Naive thymus-derived CD8-positive, alpha-beta T cell (primary cell): Measurements from ENCODE around the gene UPP2. TPM values are rescaled to one million over a fixed set of nuclear protein-coding genes. Genes with fewer than 3 reads are reported as not detected.

Source experiments
- ATAC-seq, 2 donors: fragments of 150-1000 bp; cut with Tn5 transposase in 1 of 2; sonication (Bioruptor Pico), chemical (Tn5 transposase) in 1 of 2; 1 replicate in 1 of 2; 2 replicates in 1 of 2; pipeline ENCODE4 v1.10.0; 2021; ENCODE audit warnings: mild to moderate bottlenecking in 2 of 2, moderate library complexity in 2 of 2
- POLR2A ChIA-PET: fragments of 350-600 bp; sonication (Branson Sonifier 250); formaldehyde crosslinking; loops from one replicate; lab custom pipeline; 2021; ENCODE audit warnings: antibody characterized with exemption; lab: Charles Lee
- DNase-seq, 10 donors: peaks; one replicate each; pipeline versions ENCODE4 v3.0.0 to v3.0.0-alpha.2; 2020 to 2022
- H3K27ac Mint-ChIP-seq, 10 donors: one replicate each; pipeline ENCODE4 v1.8.0; 2020 to 2022; ENCODE audit warnings: mild to moderate bottlenecking in 10 of 10, mixed read lengths in 10 of 10, moderate library complexity in 4 of 10, inconsistent platforms in 1 of 10
- H3K27me3 Mint-ChIP-seq, 5 donors: one replicate each; pipeline ENCODE4 v1.8.0; 2021 to 2022; ENCODE audit warnings: mixed read lengths in 5 of 5
- H3K36me3 Mint-ChIP-seq, 3 donors: one replicate each; pipeline ENCODE4 v1.8.0; 2020 to 2022; ENCODE audit warnings: mixed read lengths in 3 of 3, mild to moderate bottlenecking in 2 of 3, inconsistent platforms in 1 of 3
- H3K4me1 Mint-ChIP-seq, 4 donors: one replicate each; pipeline ENCODE4 v1.8.0; 2021 to 2022; ENCODE audit warnings: mixed read lengths in 4 of 4
- H3K4me3 Mint-ChIP-seq, 10 donors: one replicate each; pipeline ENCODE4 v1.8.0; 2020 to 2022; ENCODE audit warnings: mild to moderate bottlenecking in 10 of 10, mixed read lengths in 10 of 10, moderate library complexity in 6 of 10, inconsistent platforms in 1 of 10
- H3K9me3 Mint-ChIP-seq, 9 donors: one replicate each; pipeline ENCODE4 v1.8.0; 2020 to 2022; ENCODE audit warnings: mixed read lengths in 9 of 9, mild to moderate bottlenecking in 3 of 9, inconsistent platforms in 1 of 9, moderate library complexity in 1 of 9
- polyA plus RNA-seq, 3 donors: library from polyadenylated mRNA; unstranded; fragments of 300-500 nt; fragmentation: Illumina TruSeq; gene quantifications; one replicate each; pipeline ENCODE4 v1.2.3, GENCODE V29; 2021
- total RNA-seq, 8 experiments: library from RNA in 2 of 8; stranded (reverse) in 2 of 8; gene quantifications; one replicate each; pipeline ENCODE4 v1.2.3 and lab custom pipeline; 2021 to 2026

Gene UPP2
- total and polyA plus RNA-seq, 5 experiments from 2014 or later, result not detected

GRCh38 chr2:158091647-158092046 lies 10.0 kb upstream of the UPP2 start:
- H3K4me3 Mint-ChIP-seq, result no peak overlapping the region
- peaks cover 11 to 20% (median 12%) of the 10 kb centered on the region in 5 donors for H3K27me3 Mint-ChIP-seq
- DNase-seq, result no peak
- no peak overlapping the region for H3K27ac Mint-ChIP-seq
- POLR2A ChIA-PET, result no interaction called here
- no peak for ATAC-seq
- no peaks in the 10 kb centered on the region for H3K4me1 Mint-ChIP-seq
- H3K9me3 Mint-ChIP-seq, result peaks cover 6 to 29% (median 18%) of the 10 kb centered on the region in 9 donors
- H3K36me3 Mint-ChIP-seq, result peaks cover 0 to 25% (median 7%) of the 10 kb centered on the region in 3 donors

- DNase-seq (no peak), ATAC-seq (no peak)
- no peak overlapping the region for H3K27ac Mint-ChIP-seq
- peaks cover 1 to 4% (median 3%) of the 10 kb centered on the region in 5 donors for H3K27me3 Mint-ChIP-seq
- H3K36me3 Mint-ChIP-seq, result peaks cover 0 to 3% (median 0%) of the 10 kb centered on the region in 3 donors
- POLR2A ChIA-PET, result no interaction called here
- no peak overlapping the region for H3K4me3 Mint-ChIP-seq
- H3K9me3 Mint-ChIP-seq, result peaks cover 0 to 3% (median 0%) of the 10 kb centered on the region in 9 donors
- H3K4me1 Mint-ChIP-seq, result no peaks in the 10 kb centered on the region
Observed at GRCh38 chr2:158094487-158095092, 7.1 kb upstream of the UPP2 start.

GRCh38 chr2:158095269-158095668 lies 6.4 kb upstream of the UPP2 start:
- POLR2A ChIA-PET, result no interaction called here
- no peaks in the 10 kb centered on the region for H3K4me1 Mint-ChIP-seq
- DNase-seq, result no peak
- H3K27me3 Mint-ChIP-seq, result peaks cover 0 to 4% (median 2%) of the 10 kb centered on the region in 5 donors
- no peak overlapping the region for H3K4me3 Mint-ChIP-seq
- H3K9me3 Mint-ChIP-seq, result no peaks in the 10 kb centered on the region
- no peak overlapping the region for H3K27ac Mint-ChIP-seq
- ATAC-seq, result no peak
- H3K36me3 Mint-ChIP-seq, result no peaks in the 10 kb centered on the region

- Mint-ChIP-seq H3K4me3 (no peak overlapping the region), H3K27me3 (peaks cover 0 to 4% (median 2%) of the 10 kb centered on the region in 5 donors), H3K9me3 (no peaks in the 10 kb centered on the region), H3K4me1 (no peaks in the 10 kb centered on the region), H3K36me3 (no peaks in the 10 kb centered on the region), H3K27ac (no peak overlapping the region)
- ATAC-seq, result no peak
- POLR2A ChIA-PET, result no interaction called here
- DNase-seq, result no peak
Observed at GRCh38 chr2:158095912-158096311, 5.8 kb upstream of the UPP2 start.

- no peaks in the 10 kb centered on the region for H3K9me3 Mint-ChIP-seq
- no peaks in the 10 kb centered on the region for H3K27me3 Mint-ChIP-seq
- H3K4me1 Mint-ChIP-seq, result no peaks in the 10 kb centered on the region
- H3K36me3 Mint-ChIP-seq, result no peaks in the 10 kb centered on the region
- no peak overlapping the region for H3K4me3 Mint-ChIP-seq
- DNase-seq (no peak), ATAC-seq (no peak)
- no peak overlapping the region for H3K27ac Mint-ChIP-seq
- POLR2A ChIA-PET, result no interaction called here
Observed at GRCh38 chr2:158097481-158097880, 4.2 kb upstream of the UPP2 start.

GRCh38 chr2:158098178-158098577 lies 3.5 kb upstream of the UPP2 start:
- ATAC-seq (no peak), DNase-seq (no peak)
- no peak overlapping the region for H3K27ac Mint-ChIP-seq
- no peaks in the 10 kb centered on the region for H3K27me3 Mint-ChIP-seq
- H3K36me3 Mint-ChIP-seq, result no peaks in the 10 kb centered on the region
- POLR2A ChIA-PET, result no interaction called here
- H3K4me1 Mint-ChIP-seq, result no peaks in the 10 kb centered on the region
- no peak overlapping the region for H3K4me3 Mint-ChIP-seq
- no peaks in the 10 kb centered on the region for H3K9me3 Mint-ChIP-seq

GRCh38 chr2:158099716-158100115 lies 2.0 kb upstream of the UPP2 start:
- Mint-ChIP-seq H3K9me3 (no peaks in the 10 kb centered on the region), H3K4me1 (no peaks in the 10 kb centered on the region), H3K36me3 (no peaks in the 10 kb centered on the region), H3K27me3 (peaks cover 0 to 2% (median 0%) of the 10 kb centered on the region in 5 donors), H3K4me3 (no peak overlapping the region), H3K27ac (no peak overlapping the region)
- POLR2A ChIA-PET, result no interaction called here
- DNase-seq (no peak), ATAC-seq (no peak)

GRCh38 chr2:158100411-158100810 lies 1.3 kb upstream of the UPP2 start:
- Mint-ChIP-seq H3K27ac (no peak overlapping the region), H3K4me1 (no peaks in the 10 kb centered on the region), H3K9me3 (no peaks in the 10 kb centered on the region), H3K27me3 (peaks cover 0 to 2% (median 0%) of the 10 kb centered on the region in 5 donors), H3K36me3 (no peaks in the 10 kb centered on the region), H3K4me3 (no peak overlapping the region)
- ATAC-seq (no peak), DNase-seq (no peak)
- POLR2A ChIA-PET, result interaction anchor here (0.6 kb wide), 1 partner anchor 620 kb away, joined by 3 read pairs; no protein-coding TSS in a partner anchor

- no peak for ATAC-seq
- POLR2A ChIA-PET, result no interaction called here
- Mint-ChIP-seq H3K4me1 (no peaks in the 10 kb centered on the region), H3K4me3 (no peak overlapping the region), H3K36me3 (no peaks in the 10 kb centered on the region), H3K27me3 (peaks cover 0 to 6% (median 3%) of the 10 kb centered on the region in 5 donors), H3K9me3 (no peaks in the 10 kb centered on the region), H3K27ac (no peak overlapping the region)
- DNase-seq, result no peak
Observed at GRCh38 chr2:158102446-158102845, 770 bp downstream of the UPP2 start.

- no peak overlapping the region for H3K27ac Mint-ChIP-seq
- POLR2A ChIA-PET, result no interaction called here
- DNase-seq, result no peak
- no peak overlapping the region for H3K4me3 Mint-ChIP-seq
- peaks cover 0 to 9% (median 6%) of the 10 kb centered on the region in 5 donors for H3K27me3 Mint-ChIP-seq
- no peak for ATAC-seq
- H3K9me3 Mint-ChIP-seq, result no peaks in the 10 kb centered on the region
- H3K4me1 Mint-ChIP-seq, result no peaks in the 10 kb centered on the region
- H3K36me3 Mint-ChIP-seq, result no peaks in the 10 kb centered on the region
Observed at GRCh38 chr2:158103411-158104012, 1.8 kb downstream of the UPP2 start.

- Mint-ChIP-seq H3K4me3 (no peak overlapping the region), H3K9me3 (peaks cover 0 to 4% (median 0%) of the 10 kb centered on the region in 9 donors), H3K4me1 (no peaks in the 10 kb centered on the region), H3K36me3 (no peaks in the 10 kb centered on the region), H3K27me3 (peaks cover 0 to 10% (median 6%) of the 10 kb centered on the region in 5 donors), H3K27ac (no peak overlapping the region)
- ATAC-seq (no peak), DNase-seq (no peak)
- POLR2A ChIA-PET, result no interaction called here
Observed at GRCh38 chr2:158104903-158105302, 3.2 kb downstream of the UPP2 start.

GRCh38 chr2:158112992-158113391 lies 11.3 kb downstream of the UPP2 start:
- Mint-ChIP-seq H3K27me3 (peaks cover 0 to 9% (median 8%) of the 10 kb centered on the region in 5 donors), H3K9me3 (peaks cover 0 to 4% (median 0%) of the 10 kb centered on the region in 9 donors), H3K4me1 (no peaks in the 10 kb centered on the region), H3K36me3 (no peaks in the 10 kb centered on the region), H3K4me3 (no peak overlapping the region), H3K27ac (no peak overlapping the region)
- DNase-seq (no peak), ATAC-seq (no peak)
- POLR2A ChIA-PET, result no interaction called here

- POLR2A ChIA-PET, result no interaction called here
- Mint-ChIP-seq H3K27me3 (peaks cover 0 to 9% (median 6%) of the 10 kb centered on the region in 5 donors), H3K4me1 (no peaks in the 10 kb centered on the region), H3K4me3 (no peak overlapping the region), H3K9me3 (peaks cover 0 to 4% (median 0%) of the 10 kb centered on the region in 9 donors), H3K36me3 (no peaks in the 10 kb centered on the region), H3K27ac (no peak overlapping the region)
- DNase-seq (no peak), ATAC-seq (no peak)
Observed at GRCh38 chr2:158113741-158114295, 12.1 kb downstream of the UPP2 start.
